Thoracic aorta (tissue), 2 donors: Measurements from ENCODE around the gene PDE10A. TPM values are rescaled to one million over a fixed set of nuclear protein-coding genes. Genes with fewer than 3 reads are reported as not detected.
A peak's percentile ranks its signal among the peaks of the same experiment; 100 is the strongest.

Experiments
- ATAC-seq: fragments of 150-250 bp; one replicate; pipeline ENCODE4 v1.8.0; 2017; ENCODE audit warnings: low read depth; ENCODE audit not compliant: insufficient number of reproducible peaks, low FRiP score
- DNase-seq: peaks from one replicate; pipeline ENCODE4 v3.0.0-alpha.2; 2020; ENCODE audit warnings: low spot score
- H3K27ac ChIP-seq, 2 donors: fragments of 200-600 bp; sonication (generic); 1 replicate in 1 of 2; 2 replicates in 1 of 2; pipeline ENCODE4 v1.5.1; 2016; ENCODE audit warnings: mild to moderate bottlenecking in 2 of 2, moderate library complexity in 2 of 2
- H3K27me3 ChIP-seq: fragments of 200-600 bp; sonication (generic); replicated peaks from 2 replicates; pipeline ENCODE4 v1.6.0; 2016; ENCODE audit warnings: mild to moderate bottlenecking; ENCODE audit not compliant: insufficient read depth
- H3K36me3 ChIP-seq: fragments of 200-600 bp; sonication (generic); one replicate; pipeline ENCODE4 v1.5.1; 2016
- H3K4me1 ChIP-seq, 2 donors: fragments of 200-600 bp; sonication (generic); 1 replicate in 1 of 2; 2 replicates in 1 of 2; pipeline versions ENCODE4 v1.5.1 to v1.6.0; 2016; ENCODE audit warnings: low read depth in 2 of 2, mild to moderate bottlenecking in 1 of 2; ENCODE audit not compliant: control insufficient read depth in 1 of 2
- H3K4me3 ChIP-seq: fragments of 200-600 bp; sonication (generic); 2 replicates; pipeline ENCODE4 v1.5.1; 2016; ENCODE audit warnings: mild to moderate bottlenecking
- H3K9me3 ChIP-seq: fragments of 200-600 bp; sonication (generic); 2 replicates; pipeline ENCODE4 v1.5.1; 2016
- CTCF ChIP-seq: fragments of 200-600 bp; sonication (generic); IDR thresholded peaks from one replicate; pipeline ENCODE4 v1.5.1; 2019; ENCODE audit warnings: antibody characterized with exemption
- total RNA-seq, 2 donors: library from RNA; depleted of rRNA; stranded (reverse); fragments of >200 nt; gene quantifications; one replicate each; pipeline versions ENCODE4 v1.1.0 to v1.2.3, GENCODE V29; 2016

PDE10A gene
- total RNA-seq, 2 donors from 2014 or later: 7.0 to 20.8 TPM

- peaks cover 18 to 33% of the 10 kb centered on the region in 2 donors for H3K4me1 ChIP-seq
- ATAC-seq (no peak), DNase-seq (no peak)
- H3K27me3 ChIP-seq: no peaks in the 10 kb centered on the region
- TF ChIP-seq CTCF: no peak
- no peaks in the 10 kb centered on the region for H3K36me3 ChIP-seq
- no peak overlapping the region for H3K27ac ChIP-seq
- peak overlapping the region; percentile 77 for H3K4me3 ChIP-seq
- no peaks in the 10 kb centered on the region for H3K9me3 ChIP-seq
Observed at GRCh38 chr6:165663736-165664558, 906 bp upstream of the PDE10A start.

- ATAC-seq (no peak), DNase-seq (no peak)
- H3K4me1 ChIP-seq: peaks cover 18 to 33% of the 10 kb centered on the region in 2 donors
- no peaks in the 10 kb centered on the region for H3K27me3 ChIP-seq
- H3K9me3 ChIP-seq: no peaks in the 10 kb centered on the region
- peak overlapping the region; percentile 77 for H3K4me3 ChIP-seq
- no peak overlapping the region for H3K27ac ChIP-seq
- H3K36me3 ChIP-seq: no peaks in the 10 kb centered on the region
- TF ChIP-seq CTCF: no peak
Observed at GRCh38 chr6:165663377-165663735, 315 bp upstream of the PDE10A start.

- no peak for TF ChIP-seq CTCF
- Histone ChIP-seq H3K4me1 (peaks cover 18 to 33% of the 10 kb centered on the region in 2 donors), H3K27ac (no peak overlapping the region), H3K4me3 (peak overlapping the region; percentile 80), H3K27me3 (no peaks in the 10 kb centered on the region), H3K36me3 (no peaks in the 10 kb centered on the region), H3K9me3 (no peaks in the 10 kb centered on the region)
- DNase-seq (no peak), ATAC-seq (no peak)
Observed at GRCh38 chr6:165662041-165662748, 846 bp downstream of the PDE10A start.

- Histone ChIP-seq H3K27me3 (no peaks in the 10 kb centered on the region), H3K4me1 (peaks cover 18 to 33% of the 10 kb centered on the region in 2 donors), H3K36me3 (no peaks in the 10 kb centered on the region), H3K4me3 (peak overlapping the region; percentile 80), H3K9me3 (no peaks in the 10 kb centered on the region), H3K27ac (no peak overlapping the region)
- ATAC-seq (no peak), DNase-seq (no peak)
- no peak for TF ChIP-seq CTCF
Observed at GRCh38 chr6:165661664-165662025, 1.4 kb downstream of the PDE10A start.

GRCh38 chr6:165660857-165661663, 2.0 kb downstream of the PDE10A start:
- ATAC-seq: no peak
- Histone ChIP-seq H3K4me1 (peaks cover 18 to 33% of the 10 kb centered on the region in 2 donors), H3K27me3 (no peaks in the 10 kb centered on the region), H3K4me3 (peak overlapping the region; percentile 80), H3K27ac (no peak overlapping the region), H3K9me3 (no peaks in the 10 kb centered on the region), H3K36me3 (no peaks in the 10 kb centered on the region)
- DNase-seq: no peak
- no peak for TF ChIP-seq CTCF
